Duodenal mucosa (tissue), 2 donors: ENCODE measurements around the gene TMEM141.

ENCODE experiments used
- H3K27ac ChIP-seq: one replicate; pipeline ENCODE4 v1.7.0; 2013; ENCODE audit warnings: low read depth, low read length
- H3K27me3 ChIP-seq, 2 donors: one replicate each; pipeline ENCODE4 v1.7.0; 2013; ENCODE audit warnings: low read length in 2 of 2, control low read depth in 1 of 2; ENCODE audit not compliant: insufficient read depth in 2 of 2, control insufficient read depth in 1 of 2
- H3K36me3 ChIP-seq, 2 donors: one replicate each; pipeline ENCODE4 v1.7.0; 2013; ENCODE audit warnings: low read length in 2 of 2, control low read depth in 1 of 2; ENCODE audit not compliant: insufficient read depth in 2 of 2, control insufficient read depth in 1 of 2
- H3K4me1 ChIP-seq, 2 donors: one replicate each; pipeline ENCODE4 v1.7.0; 2013; ENCODE audit warnings: low read length in 2 of 2, control low read depth in 1 of 2; ENCODE audit not compliant: insufficient read depth in 2 of 2, control insufficient read depth in 1 of 2
- H3K4me3 ChIP-seq, 2 donors: one replicate each; pipeline ENCODE4 v1.7.0; 2013; ENCODE audit warnings: low read length in 2 of 2, low read depth in 1 of 2
- H3K9ac ChIP-seq, 2 donors: one replicate each; pipeline ENCODE4 v1.7.0; 2013; ENCODE audit warnings: low read length in 2 of 2, low read depth in 1 of 2
- H3K9me3 ChIP-seq, 2 donors: one replicate each; pipeline ENCODE4 v1.7.0; 2013; ENCODE audit warnings: low read length in 2 of 2, control low read depth in 1 of 2; ENCODE audit not compliant: control insufficient read depth in 1 of 2

TMEM141 gene

GRCh38 chr9:136814725-136815421 lies 23.7 kb downstream of the TMEM141 start:
- no peaks in the 10 kb centered on the region for H3K9me3 ChIP-seq
- H3K36me3 ChIP-seq, result peaks cover 0 to 23% of the 10 kb centered on the region in 2 donors
- H3K27me3 ChIP-seq, result no peaks in the 10 kb centered on the region
- H3K9ac ChIP-seq, result no peak overlapping the region
- H3K4me1 ChIP-seq, result peaks cover 3 to 5% of the 10 kb centered on the region in 2 donors
- no peak overlapping the region for H3K4me3 ChIP-seq
- H3K27ac ChIP-seq, result no peak overlapping the region

DNA sequence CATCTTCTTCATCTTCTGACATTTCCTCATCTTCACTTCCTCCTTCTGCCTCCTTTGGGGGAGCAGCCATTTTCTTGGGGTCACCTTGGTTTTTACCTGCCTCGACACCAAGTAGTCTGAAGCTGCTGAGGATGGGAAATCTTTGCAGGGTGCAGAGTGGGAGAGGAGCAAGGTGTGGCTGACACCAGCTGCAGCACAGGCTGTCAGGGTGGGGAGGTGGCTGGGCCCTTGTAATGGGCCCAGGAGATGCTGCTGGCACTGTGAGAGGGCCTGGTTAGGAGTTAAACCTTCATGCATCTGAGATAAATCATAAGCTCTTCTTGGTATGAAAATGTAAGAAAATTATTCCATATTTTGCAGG lies 24.3 kb downstream of the TMEM141 start:
- Histone ChIP-seq H3K4me1 (no peaks in the 10 kb centered on the region), H3K27me3 (no peaks in the 10 kb centered on the region), H3K27ac (no peak overlapping the region), H3K36me3 (peaks cover 0 to 20% of the 10 kb centered on the region in 2 donors), H3K9ac (no peak overlapping the region), H3K4me3 (no peak overlapping the region), H3K9me3 (no peaks in the 10 kb centered on the region)

DNA sequence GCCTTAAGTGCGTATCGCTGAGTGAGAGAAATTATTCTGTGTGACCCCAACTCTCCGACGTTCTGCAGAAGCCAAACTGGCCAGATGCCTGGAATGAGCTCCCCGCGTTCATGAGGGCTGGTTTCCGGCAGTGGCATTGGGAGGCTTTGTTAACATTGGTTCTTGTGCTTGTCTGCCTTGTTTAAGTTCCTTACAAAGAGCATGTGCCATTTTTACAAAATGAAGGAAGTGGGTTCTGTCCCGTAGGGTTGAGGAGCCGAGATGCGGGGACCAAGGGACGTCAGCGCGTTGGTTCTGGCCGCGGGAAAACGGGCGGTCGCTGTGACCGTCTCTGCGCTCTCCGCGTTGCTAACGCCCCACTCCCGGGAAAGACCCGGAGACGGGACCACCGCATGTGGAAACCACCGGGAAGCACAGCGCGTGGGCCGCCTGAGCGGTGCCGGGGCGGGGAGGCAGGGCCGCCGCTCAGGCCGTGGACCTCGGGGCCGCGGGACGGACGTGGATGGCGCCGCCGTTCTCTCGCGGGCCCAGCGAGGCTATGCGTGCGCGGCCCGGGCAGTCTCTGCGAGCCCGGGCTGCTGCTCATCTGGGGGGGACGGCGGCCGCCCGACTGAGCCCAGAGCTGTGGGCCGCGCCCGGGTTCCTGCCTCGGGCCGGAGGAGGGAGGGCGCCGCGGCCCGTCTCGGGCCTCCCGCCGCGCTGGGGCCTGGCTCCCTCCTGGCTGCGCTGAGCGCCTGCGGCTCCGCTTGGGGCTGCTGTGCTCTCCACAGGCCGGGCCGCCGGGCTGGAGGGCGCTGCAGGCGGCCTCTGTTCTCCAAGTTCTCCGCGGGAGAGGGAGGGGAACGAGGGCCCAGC lies 30.1 kb downstream of the TMEM141 start:
- peak overlapping the region; percentile 19 to 36 for H3K4me3 ChIP-seq
- H3K36me3 ChIP-seq, result peaks cover 6 to 28% of the 10 kb centered on the region in 2 donors
- H3K27me3 ChIP-seq, result no peaks in the 10 kb centered on the region
- H3K9ac ChIP-seq, result no peak overlapping the region
- H3K9me3 ChIP-seq, result no peaks in the 10 kb centered on the region
- peaks cover 0 to 3% of the 10 kb centered on the region in 2 donors for H3K4me1 ChIP-seq
- no peak overlapping the region for H3K27ac ChIP-seq

DNA sequence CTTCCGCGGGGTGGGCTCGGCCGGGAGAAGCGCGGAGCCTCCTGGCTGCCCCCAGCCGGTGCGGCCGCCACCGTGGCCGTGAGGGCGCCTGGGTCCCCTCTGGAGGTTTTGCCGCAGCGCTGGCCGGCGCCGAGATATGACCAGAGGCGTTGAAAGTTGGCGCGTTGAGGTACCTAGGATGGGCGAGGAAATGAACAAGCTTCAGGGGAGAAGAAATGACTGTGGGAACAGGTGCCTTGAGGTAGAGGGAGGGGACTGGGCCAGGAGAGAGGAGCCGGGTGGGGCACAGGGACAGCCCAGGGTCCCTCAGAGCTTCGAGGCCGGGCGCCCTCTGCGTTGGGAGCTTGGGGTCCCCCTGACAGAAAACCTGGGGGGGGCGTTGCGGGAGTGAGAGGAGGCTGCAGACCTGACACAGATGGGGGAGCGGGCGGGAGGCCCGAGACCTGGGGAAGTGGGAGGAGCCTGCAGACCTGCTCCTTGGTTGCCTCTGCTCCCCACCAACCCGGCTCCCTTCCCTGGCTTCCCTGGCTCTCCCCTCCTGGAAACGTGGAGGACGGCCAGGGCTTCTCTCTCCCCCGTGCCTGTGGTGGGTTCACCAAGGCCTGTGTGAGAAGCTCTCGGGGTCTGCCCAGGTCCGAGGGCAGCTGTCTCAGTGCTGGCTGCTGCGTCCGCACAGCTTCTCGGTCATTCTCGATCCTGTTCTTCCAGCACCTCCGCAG lies 30.8 kb downstream of the TMEM141 start:
- Histone ChIP-seq H3K4me3 (no peak overlapping the region), H3K9me3 (no peaks in the 10 kb centered on the region), H3K27ac (no peak overlapping the region), H3K9ac (no peak overlapping the region), H3K4me1 (peaks cover 0 to 3% of the 10 kb centered on the region in 2 donors), H3K27me3 (no peaks in the 10 kb centered on the region), H3K36me3 (peaks cover 6 to 32% of the 10 kb centered on the region in 2 donors)

DNA sequence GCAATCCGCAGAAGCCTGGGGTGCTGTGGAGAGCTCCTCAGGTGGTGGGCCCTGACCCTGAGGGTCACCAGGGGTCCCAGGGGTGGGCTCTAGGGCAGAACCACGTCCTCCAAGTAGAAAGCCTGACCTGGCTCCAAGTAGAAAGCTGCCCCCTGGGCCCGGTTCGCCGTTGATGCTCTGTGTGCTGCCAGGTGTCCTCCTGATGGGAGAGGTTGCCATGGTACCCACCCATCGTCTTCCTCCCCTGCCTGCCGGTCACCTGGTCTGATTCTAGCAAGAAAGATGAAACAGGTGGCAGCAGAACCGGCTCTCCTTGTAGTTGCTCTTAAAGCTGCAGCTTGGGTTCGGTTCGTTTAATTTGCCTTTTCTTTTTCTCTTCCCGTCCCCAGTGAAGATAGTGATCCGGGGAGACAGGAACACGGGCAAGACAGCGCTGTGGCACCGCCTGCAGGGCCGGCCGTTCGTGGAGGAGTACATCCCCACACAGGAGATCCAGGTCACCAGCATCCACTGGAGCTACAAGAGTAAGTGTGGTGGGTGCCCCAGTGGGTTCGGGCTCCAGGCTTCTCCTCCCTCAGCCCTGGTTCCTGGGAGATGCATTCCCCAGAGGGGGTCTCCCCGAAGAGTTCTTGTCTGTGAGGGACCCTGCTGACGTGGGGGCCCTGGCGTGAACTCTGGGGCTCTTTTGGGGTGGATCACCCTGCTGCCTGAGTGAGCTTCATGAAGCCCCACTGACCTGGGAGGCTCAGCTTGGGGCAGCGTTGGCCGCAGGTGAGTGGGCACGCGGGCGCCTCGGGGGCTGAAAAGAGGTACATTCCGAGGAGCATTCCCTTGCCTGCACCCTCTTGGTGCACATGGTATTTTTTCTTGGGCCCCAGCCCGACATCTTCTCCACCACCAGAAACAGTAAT lies 32.2 kb downstream of the TMEM141 start:
- no peaks in the 10 kb centered on the region for H3K9me3 ChIP-seq
- no peak overlapping the region for H3K4me3 ChIP-seq
- no peak overlapping the region for H3K9ac ChIP-seq
- H3K4me1 ChIP-seq, result peaks cover 0 to 3% of the 10 kb centered on the region in 2 donors
- H3K36me3 ChIP-seq, result peaks cover 6 to 37% of the 10 kb centered on the region in 2 donors
- H3K27ac ChIP-seq, result no peak overlapping the region
- no peaks in the 10 kb centered on the region for H3K27me3 ChIP-seq

DNA sequence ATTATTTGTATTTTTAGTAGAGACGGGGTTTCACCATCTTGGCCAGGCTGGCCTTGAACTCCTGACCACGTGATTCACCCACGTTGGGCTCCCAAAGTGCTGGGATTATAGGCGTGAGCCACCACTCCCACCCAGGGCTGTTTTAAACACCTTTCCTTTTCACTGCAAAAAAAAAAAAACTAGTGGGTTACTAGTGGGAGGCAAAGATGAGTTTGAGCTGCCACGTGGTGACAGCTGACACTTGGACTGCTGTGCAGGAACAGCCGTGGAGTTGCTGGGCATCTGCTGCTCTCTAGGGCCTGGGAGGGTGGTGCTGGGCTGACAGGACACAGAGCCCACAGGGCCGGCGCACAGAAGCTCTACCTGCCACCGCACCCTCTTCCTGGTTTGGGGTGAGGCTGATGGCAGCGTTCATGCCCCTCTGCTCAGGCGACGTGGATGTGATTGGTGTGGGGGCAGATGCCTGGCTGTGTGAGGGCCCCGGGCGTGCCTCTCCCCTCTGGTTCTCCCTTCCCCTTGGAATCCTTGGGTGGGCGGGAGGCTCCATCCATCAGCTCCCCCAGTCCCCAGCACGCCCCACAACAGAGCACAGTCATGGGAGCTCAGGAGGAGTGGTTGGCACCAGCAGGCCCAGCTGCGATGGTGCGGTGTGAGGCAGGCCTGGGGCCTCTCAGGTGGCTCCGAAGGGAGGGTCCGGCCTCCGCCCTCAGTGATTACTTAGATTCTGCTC lies 33.5 kb downstream of the TMEM141 start:
- Histone ChIP-seq H3K9me3 (no peaks in the 10 kb centered on the region), H3K27ac (no peak overlapping the region), H3K4me1 (peaks cover 0 to 3% of the 10 kb centered on the region in 2 donors), H3K4me3 (no peak overlapping the region), H3K9ac (no peak overlapping the region), H3K36me3 (peaks cover 9 to 50% of the 10 kb centered on the region in 2 donors), H3K27me3 (no peaks in the 10 kb centered on the region)

GRCh38 chr9:136825295-136826187 lies 34.4 kb downstream of the TMEM141 start:
- H3K9ac ChIP-seq, result no peak overlapping the region
- H3K4me1 ChIP-seq, result peaks cover 0 to 3% of the 10 kb centered on the region in 2 donors
- peaks cover 16 to 59% of the 10 kb centered on the region in 2 donors for H3K36me3 ChIP-seq
- no peak overlapping the region for H3K4me3 ChIP-seq
- no peaks in the 10 kb centered on the region for H3K27me3 ChIP-seq
- no peak overlapping the region for H3K27ac ChIP-seq
- no peaks in the 10 kb centered on the region for H3K9me3 ChIP-seq

- Histone ChIP-seq H3K27me3 (no peaks in the 10 kb centered on the region), H3K9ac (no peak overlapping the region), H3K27ac (no peak overlapping the region), H3K4me3 (no peak overlapping the region), H3K36me3 (peaks cover 21 to 62% of the 10 kb centered on the region in 2 donors), H3K9me3 (no peaks in the 10 kb centered on the region), H3K4me1 (no peaks in the 10 kb centered on the region)
Observed at GRCh38 chr9:136826188-136826541, 35.0 kb downstream of the TMEM141 start.
